Coronary artery (tissue), 2 donors: ENCODE results near the gene SLC35F6.

Experiments used
- DNase-seq: peaks from one replicate; pipeline ENCODE4 v3.0.0-alpha.2; 2017; ENCODE audit warnings: low spot score
- H3K27ac ChIP-seq, 2 donors: fragments of 200-600 bp; sonication (generic); one replicate each; pipeline ENCODE4 v1.5.1; 2016 to 2019
- H3K4me3 ChIP-seq: fragments of 200-600 bp; sonication (generic); 2 replicates; pipeline ENCODE4 v1.5.1; 2016; ENCODE audit warnings: mild to moderate bottlenecking, moderate library complexity
- CTCF ChIP-seq: fragments of 200-600 bp; sonication (generic); IDR thresholded peaks from one replicate; pipeline ENCODE4 v1.5.1; 2019; ENCODE audit warnings: antibody characterized with exemption

Gene SLC35F6

GRCh38 chr2:26805241-26805676 is 41.2 kb downstream of the SLC35F6 start:
- no peak for TF ChIP-seq CTCF
- Histone ChIP-seq H3K4me3 (no peak overlapping the region), H3K27ac (no peak overlapping the region)
- no peak for DNase-seq

- TF ChIP-seq CTCF, result no peak
- no peak overlapping the region for H3K4me3 ChIP-seq
- H3K27ac ChIP-seq, result no peak overlapping the region
- no peak for DNase-seq
Observed at GRCh38 chr2:26807788-26808460, 43.8 kb downstream of the SLC35F6 start.

GRCh38 chr2:26809211-26809610 is 45.1 kb downstream of the SLC35F6 start:
- Histone ChIP-seq H3K27ac (no peak overlapping the region), H3K4me3 (no peak overlapping the region)
- DNase-seq, result no peak
- TF ChIP-seq CTCF, result no peak

- TF ChIP-seq CTCF, result no peak
- no peak overlapping the region for H3K27ac ChIP-seq
- DNase-seq, result no peak
- no peak overlapping the region for H3K4me3 ChIP-seq
Observed at GRCh38 chr2:26809876-26810577, 45.9 kb downstream of the SLC35F6 start.

- Histone ChIP-seq H3K4me3 (no peak overlapping the region), H3K27ac (no peak overlapping the region)
- DNase-seq, result no peak
- TF ChIP-seq CTCF, result no peak
Observed at GRCh38 chr2:26811261-26811660, 47.2 kb downstream of the SLC35F6 start.

GRCh38 chr2:26811791-26812694 is 48.0 kb downstream of the SLC35F6 start:
- no peak for DNase-seq
- TF ChIP-seq CTCF, result no peak

More at GRCh38 chr2:26811791-26812694, 48.0 kb downstream of the SLC35F6 start:
- no peak overlapping the region for H3K27ac ChIP-seq
- no peak overlapping the region for H3K4me3 ChIP-seq
